Urinary bladder (tissue), 4 donors: ENCODE data around the gene CISH. TPM values are rescaled to one million over a fixed set of nuclear protein-coding genes. Genes with fewer than 3 reads are reported as not detected.
A peak's percentile ranks its signal among the peaks of the same experiment; 100 is the strongest.

Source experiments
- DNase-seq: peaks from one replicate; pipeline ENCODE4 v3.0.0-alpha.2; 2015; ENCODE audit errors: extremely low spot score
- H3K27ac ChIP-seq: one replicate; pipeline ENCODE4 v1.5.1; 2013; ENCODE audit warnings: low read depth, mild to moderate bottlenecking, moderate library complexity
- H3K36me3 ChIP-seq: one replicate; pipeline ENCODE4 v1.6.1; 2013; ENCODE audit warnings: mild to moderate bottlenecking, moderate library complexity; ENCODE audit not compliant: insufficient read depth
- H3K4me1 ChIP-seq: one replicate; pipeline ENCODE4 v1.6.1; 2013; ENCODE audit warnings: mild to moderate bottlenecking, moderate library complexity; ENCODE audit not compliant: insufficient read depth
- H3K4me3 ChIP-seq: one replicate; pipeline ENCODE4 v1.5.1; 2013; ENCODE audit warnings: low read depth, low read length
- WGBS: extraction: QIAGEN DNeasy Blood & Tissue Kit; methylation state at CpG from one replicate; pipeline ENCODE4 v1.1.7; 2013; 5-methylcytosine and 5-hydroxymethylcytosine counted together
- polyA plus RNA-seq: library from polyadenylated mRNA; stranded (reverse); fragments of 200-250 nt; gene quantifications from one replicate; pipeline ENCODE4 v1.2.3, GENCODE V29; 2013
- total RNA-seq: library from RNA; depleted of rRNA; stranded (reverse); fragments of >200 nt; gene quantifications from one replicate; pipeline ENCODE4 v1.2.3, GENCODE V29; 2014
- donor health status: healthy with polysubstance abuse.
- donor health status: healthy.

Gene CISH
- total and polyA plus RNA-seq, 2 donors = 5.0 to 7.9 TPM

- Histone ChIP-seq H3K27ac (no peak overlapping the region), H3K4me1 (no peaks in the 10 kb centered on the region), H3K4me3 (no peak overlapping the region), H3K36me3 (no peaks in the 10 kb centered on the region)
- no peak for DNase-seq
- 95% methylated on average over 3 of the region's 3 CpGs for WGBS
Observed at GRCh38 chr3:50628601-50629000, 17.0 kb upstream of the CISH start.

- 62% methylated on average over 6 of the region's 6 CpGs for WGBS
- no peaks in the 10 kb centered on the region for H3K4me1 ChIP-seq
- H3K4me3 ChIP-seq = no peak overlapping the region
- H3K36me3 ChIP-seq = no peaks in the 10 kb centered on the region
- no peak overlapping the region for H3K27ac ChIP-seq
- DNase-seq = no peak
Observed at GRCh38 chr3:50627407-50628051, 16.0 kb upstream of the CISH start.

GRCh38 chr3:50626401-50626800, 14.8 kb upstream of the CISH start:
- 95% methylated on average over 3 of the region's 3 CpGs for WGBS
- Histone ChIP-seq H3K27ac (no peak overlapping the region), H3K36me3 (no peaks in the 10 kb centered on the region), H3K4me1 (no peaks in the 10 kb centered on the region), H3K4me3 (no peak overlapping the region)
- no peak for DNase-seq

GRCh38 chr3:50625231-50626182, 13.9 kb upstream of the CISH start:
- Histone ChIP-seq H3K4me3 (no peak overlapping the region), H3K27ac (no peak overlapping the region), H3K4me1 (no peaks in the 10 kb centered on the region), H3K36me3 (no peaks in the 10 kb centered on the region)
- WGBS = 78% methylated on average over 18 of the region's 18 CpGs
- DNase-seq = no peak

GRCh38 chr3:50624634-50625033, 13.1 kb upstream of the CISH start:
- Histone ChIP-seq H3K36me3 (no peaks in the 10 kb centered on the region), H3K27ac (no peak overlapping the region), H3K4me3 (no peak overlapping the region), H3K4me1 (peaks cover 2% of the 10 kb centered on the region)
- no peak for DNase-seq
- 94% methylated on average over 2 of the region's 2 CpGs for WGBS

GRCh38 chr3:50623840-50624474, 12.4 kb upstream of the CISH start:
- DNase-seq = no peak
- H3K4me3 ChIP-seq = no peak overlapping the region
- 65% methylated on average over 6 of the region's 6 CpGs for WGBS
- H3K27ac ChIP-seq = no peak overlapping the region
- peaks cover 2% of the 10 kb centered on the region for H3K4me1 ChIP-seq
- no peaks in the 10 kb centered on the region for H3K36me3 ChIP-seq

GRCh38 chr3:50622881-50623280, 11.3 kb upstream of the CISH start:
- H3K27ac ChIP-seq = no peak overlapping the region
- no peak for DNase-seq
- H3K36me3 ChIP-seq = no peaks in the 10 kb centered on the region
- 79% methylated on average over 3 of the region's 3 CpGs for WGBS
- no peak overlapping the region for H3K4me3 ChIP-seq
- H3K4me1 ChIP-seq = peaks cover 2% of the 10 kb centered on the region

GRCh38 chr3:50620820-50621219, 9.2 kb upstream of the CISH start:
- Histone ChIP-seq H3K27ac (no peak overlapping the region), H3K4me1 (peaks cover 2% of the 10 kb centered on the region), H3K36me3 (no peaks in the 10 kb centered on the region), H3K4me3 (no peak overlapping the region)
- 67% methylated on average over 4 of the region's 4 CpGs for WGBS
- DNase-seq = no peak

- Histone ChIP-seq H3K4me1 (peaks cover 2% of the 10 kb centered on the region), H3K4me3 (no peak overlapping the region), H3K36me3 (no peaks in the 10 kb centered on the region), H3K27ac (no peak overlapping the region)
- no peak for DNase-seq
- WGBS = 82% methylated on average over 1 of the region's 1 CpG
Observed at GRCh38 chr3:50620420-50620819, 8.8 kb upstream of the CISH start.

GRCh38 chr3:50617911-50618481, 6.4 kb upstream of the CISH start:
- 65% methylated on average over 6 of the region's 6 CpGs for WGBS

GRCh38 chr3:50617096-50617791, 5.7 kb upstream of the CISH start, which contains the start of gene MAPKAPK3:
TSS of gene MAPKAPK3 (plus strand) at chr3:50617151. CDS start at chr3:50617566, 415 bp downstream.
- no peak for DNase-seq
- peaks cover 2% of the 10 kb centered on the region for H3K4me1 ChIP-seq
- no peaks in the 10 kb centered on the region for H3K36me3 ChIP-seq
- H3K4me3 ChIP-seq = peak within 1 kb of the TSS; percentile 76
- WGBS = under 1% methylated on average over 58 of the region's 58 CpGs
- H3K27ac ChIP-seq = peak within 1 kb of the TSS; percentile 77

More at GRCh38 chr3:50617911-50618481, 6.4 kb upstream of the CISH start:
- no peak overlapping the region for H3K27ac ChIP-seq
- no peak for DNase-seq
- peak overlapping the region; percentile 76 for H3K4me3 ChIP-seq
- peaks cover 2% of the 10 kb centered on the region for H3K4me1 ChIP-seq
- no peaks in the 10 kb centered on the region for H3K36me3 ChIP-seq

GRCh38 chr3:50616770-50617095, 5.2 kb upstream of the CISH start:
- H3K36me3 ChIP-seq = no peaks in the 10 kb centered on the region
- peak overlapping the region; percentile 63 for H3K27ac ChIP-seq
- peaks cover 2% of the 10 kb centered on the region for H3K4me1 ChIP-seq
- H3K4me3 ChIP-seq = peak overlapping the region; percentile 76
- peak; percentile 81 for DNase-seq
- WGBS = under 1% methylated on average over 22 of the region's 22 CpGs
